Right atrium auricular region (tissue), 2 donors: ENCODE data around the gene EDNRB. TPM values are rescaled to one million over a fixed set of nuclear protein-coding genes. Genes with fewer than 3 reads are reported as not detected.

Experiments
- DNase-seq: peaks from one replicate; pipeline ENCODE4 v3.0.0-alpha.2; 2019; ENCODE audit warnings: low spot score
- H3K27ac ChIP-seq, 2 donors: fragments of 200-600 bp; sonication (generic); 1 replicate in 1 of 2; 2 replicates in 1 of 2; pipeline ENCODE4 v1.5.1; 2016 to 2019
- H3K27me3 ChIP-seq, 2 donors: fragments of 200-600 bp; sonication (generic); one replicate each; pipeline versions ENCODE4 v1.5.1 to v1.6.0; 2017 to 2019
- H3K36me3 ChIP-seq: fragments of 200-600 bp; sonication (generic); one replicate; pipeline ENCODE4 v1.5.1; 2016
- H3K4me1 ChIP-seq, 2 donors: fragments of 200-600 bp; sonication (generic); one replicate each; pipeline versions ENCODE4 v1.5.1 to v1.6.0; 2017 to 2019
- H3K4me3 ChIP-seq, 2 donors: fragments of 200-600 bp; sonication (generic); 1 replicate in 1 of 2; 2 replicates in 1 of 2; pipeline ENCODE4 v1.5.1; 2017 to 2019; ENCODE audit warnings: mild to moderate bottlenecking in 1 of 2, moderate library complexity in 1 of 2
- H3K9me3 ChIP-seq, 2 donors: fragments of 200-600 bp; sonication (generic); one replicate each; pipeline ENCODE4 v1.5.1; 2019
- CTCF ChIP-seq, 2 donors: fragments of 200-600 bp; sonication (generic); IDR thresholded peaks; one replicate each; pipeline ENCODE4 v1.5.1; 2019; ENCODE audit warnings: antibody characterized with exemption in 2 of 2
- total RNA-seq, 2 donors: library from RNA; depleted of rRNA; stranded (reverse); fragments of >200 nt; gene quantifications; one replicate each; pipeline ENCODE4 v1.1.0, GENCODE V29; 2016

EDNRB gene
- total RNA-seq, 2 donors from 2014 or later: 52.1 to 68.0 TPM

GRCh38 chr13:77894743-77895142, 23.9 kb downstream of the EDNRB start:
- Histone ChIP-seq H3K4me3 (no peak overlapping the region), H3K4me1 (peaks cover 0 to 29% of the 10 kb centered on the region in 2 donors), H3K27ac (no peak overlapping the region), H3K36me3 (no peaks in the 10 kb centered on the region), H3K9me3 (no peaks in the 10 kb centered on the region), H3K27me3 (peaks cover 0 to 3% of the 10 kb centered on the region in 2 donors)
- no peak for DNase-seq
- TF ChIP-seq CTCF (IDR thresholded peaks at IDR 0.05): no peak

GRCh38 chr13:77893066-77893465, 25.6 kb downstream of the EDNRB start:
- no peak overlapping the region for H3K27ac ChIP-seq
- no peaks in the 10 kb centered on the region for H3K9me3 ChIP-seq
- peaks cover 0 to 3% of the 10 kb centered on the region in 2 donors for H3K27me3 ChIP-seq
- H3K36me3 ChIP-seq: no peaks in the 10 kb centered on the region
- no peak for DNase-seq
- no peak overlapping the region for H3K4me3 ChIP-seq
- TF ChIP-seq CTCF (IDR thresholded peaks at IDR 0.05): no peak
- peaks cover 0 to 29% of the 10 kb centered on the region in 2 donors for H3K4me1 ChIP-seq

GRCh38 chr13:77892491-77892890, 26.1 kb downstream of the EDNRB start:
- no peak for TF ChIP-seq CTCF (IDR thresholded peaks at IDR 0.05)

GRCh38 chr13:77891486-77891885, 27.1 kb downstream of the EDNRB start:
- no peak for DNase-seq
- Histone ChIP-seq H3K27me3 (peaks cover 0 to 3% of the 10 kb centered on the region in 2 donors), H3K27ac (no peak overlapping the region), H3K4me3 (no peak overlapping the region), H3K36me3 (no peaks in the 10 kb centered on the region), H3K4me1 (peaks cover 0 to 16% of the 10 kb centered on the region in 2 donors), H3K9me3 (no peaks in the 10 kb centered on the region)
- no peak for TF ChIP-seq CTCF (IDR thresholded peaks at IDR 0.05)

More at GRCh38 chr13:77892491-77892890, 26.1 kb downstream of the EDNRB start:
- Histone ChIP-seq H3K4me1 (peaks cover 0 to 23% of the 10 kb centered on the region in 2 donors), H3K4me3 (no peak overlapping the region), H3K36me3 (no peaks in the 10 kb centered on the region), H3K27me3 (peaks cover 0 to 3% of the 10 kb centered on the region in 2 donors), H3K9me3 (no peaks in the 10 kb centered on the region), H3K27ac (no peak overlapping the region)
- no peak for DNase-seq

- H3K4me3 ChIP-seq: no peak overlapping the region
- no peak for TF ChIP-seq CTCF (IDR thresholded peaks at IDR 0.05)
- H3K4me1 ChIP-seq: peaks cover 0 to 16% of the 10 kb centered on the region in 2 donors
- H3K27ac ChIP-seq: no peak overlapping the region
- no peaks in the 10 kb centered on the region for H3K9me3 ChIP-seq
- no peaks in the 10 kb centered on the region for H3K36me3 ChIP-seq
- no peak for DNase-seq
- H3K27me3 ChIP-seq: peaks cover 0 to 3% of the 10 kb centered on the region in 2 donors
Measured at GRCh38 chr13:77891041-77891440, 27.6 kb downstream of the EDNRB start.

- Histone ChIP-seq H3K36me3 (no peaks in the 10 kb centered on the region), H3K27ac (no peak overlapping the region), H3K4me1 (no peaks in the 10 kb centered on the region), H3K9me3 (no peaks in the 10 kb centered on the region), H3K27me3 (no peaks in the 10 kb centered on the region), H3K4me3 (no peak overlapping the region)
- TF ChIP-seq CTCF (IDR thresholded peaks at IDR 0.05): no peak
- DNase-seq: no peak
Measured at GRCh38 chr13:77883328-77883727, 35.3 kb downstream of the EDNRB start.
